Natural killer cell (primary cell): Measurements from ENCODE around the gene CXCL17. TPM values are rescaled to one million over a fixed set of nuclear protein-coding genes. Genes with fewer than 3 reads are reported as not detected.

Experiments used
- ATAC-seq, 3 donors: fragments of 150-1000 bp in 2 of 3; fragments of 200-7000 bp in 1 of 3; cut with Tn5 transposase; 1 replicate in 1 of 3; 2 replicates in 2 of 3; pipeline ENCODE4 v1.10.0; 2021; ENCODE audit warnings: mild to moderate bottlenecking in 2 of 3, moderate library complexity in 2 of 3
- DNase-seq, 2 donors: peaks; one replicate each; pipeline versions ENCODE4 v3.0.0 to v3.0.0-alpha.2; 2013 to 2021; ENCODE audit warnings: mixed read lengths in 1 of 2
- H3K27ac ChIP-seq: one replicate; pipeline ENCODE4 v1.5.1; 2013; ENCODE audit warnings: mild to moderate bottlenecking, low read length
- H3K27me3 ChIP-seq: one replicate; pipeline ENCODE4 v1.6.1; 2013; ENCODE audit warnings: low read length; ENCODE audit not compliant: control insufficient read depth, insufficient read depth
- H3K36me3 ChIP-seq: one replicate; pipeline ENCODE4 v1.6.1; 2013; ENCODE audit warnings: low read length; ENCODE audit not compliant: control insufficient read depth, insufficient read depth
- H3K4me1 ChIP-seq: one replicate; pipeline ENCODE4 v1.6.1; 2013; ENCODE audit warnings: low read length; ENCODE audit not compliant: control insufficient read depth, insufficient read depth
- H3K4me3 ChIP-seq: one replicate; pipeline ENCODE4 v1.5.1; 2013; ENCODE audit warnings: low read length
- H3K9me3 ChIP-seq: one replicate; pipeline ENCODE4 v1.6.1; 2013; ENCODE audit warnings: low read length; ENCODE audit not compliant: control insufficient read depth, insufficient read depth
- H3K27ac Mint-ChIP-seq, 2 donors: one replicate each; pipeline ENCODE4 v1.8.0; 2022; ENCODE audit warnings: mild to moderate bottlenecking in 2 of 2, mixed read lengths in 2 of 2, moderate library complexity in 1 of 2
- H3K27me3 Mint-ChIP-seq, 2 donors: one replicate each; pipeline ENCODE4 v1.8.0; 2022; ENCODE audit warnings: low read depth in 2 of 2, mixed read lengths in 2 of 2
- H3K36me3 Mint-ChIP-seq: one replicate; pipeline ENCODE4 v1.8.0; 2022; ENCODE audit warnings: mixed read lengths
- H3K4me1 Mint-ChIP-seq, 2 donors: one replicate each; pipeline ENCODE4 v1.8.0; 2022; ENCODE audit warnings: mixed read lengths in 2 of 2
- H3K4me3 Mint-ChIP-seq: one replicate; pipeline ENCODE4 v1.8.0; 2022; ENCODE audit warnings: mild to moderate bottlenecking, moderate library complexity, mixed read lengths
- H3K9me3 Mint-ChIP-seq, 2 donors: one replicate each; pipeline ENCODE4 v1.8.0; 2022; ENCODE audit warnings: mixed read lengths in 2 of 2
- CTCF ChIP-seq: fragments of 200-600 bp; IDR thresholded peaks from one replicate; pipeline ENCODE4 v1.8.0; 2022; ENCODE audit warnings: antibody characterized with exemption
- WGBS: methylation state at CpG from one replicate; pipeline ENCODE4 v1.1.7; 2013; ENCODE audit warnings: missing lambda C conversion rate; ENCODE audit not compliant: insufficient coverage; 5-methylcytosine and 5-hydroxymethylcytosine counted together
- intact Hi-C: fragments of 100-400 bp; cut with micrococcal nuclease; formaldehyde crosslinking; loops from one replicate; pipeline ENCODE4 v1.14.2; 2022
- total RNA-seq, 4 donors: library from RNA; stranded (reverse); fragments of 120-200 nt in 1 of 4; gene quantifications; one replicate each; pipeline versions ENCODE4 v1.2.3 to v1.2.4, GENCODE V29; 2013 to 2022

Gene CXCL17
- total RNA-seq, 3 donors from 2014 or later (not counting 1 experiment from before 2014, with no cell fraction given) = not detected

- H3K36me3 Mint-ChIP-seq = no peaks in the 10 kb centered on the region
- no peak for TF ChIP-seq CTCF
- Histone ChIP-seq H3K27me3 (no peaks in the 10 kb centered on the region), H3K27ac (no peak overlapping the region), H3K4me1 (peaks cover 6% of the 10 kb centered on the region), H3K36me3 (no peaks in the 10 kb centered on the region), H3K4me3 (no peak overlapping the region), H3K9me3 (no peaks in the 10 kb centered on the region)
- no peak overlapping the region for H3K27ac Mint-ChIP-seq
- DNase-seq (no peak), ATAC-seq (no peak)
- no peaks in the 10 kb centered on the region for H3K9me3 Mint-ChIP-seq
- H3K4me3 Mint-ChIP-seq = no peak overlapping the region
- intact Hi-C loops = no loop called here
- WGBS = 94% methylated on average over 7 of the region's 7 CpGs
- peaks cover 0 to 8% of the 10 kb centered on the region in 2 donors for H3K27me3 Mint-ChIP-seq
- H3K4me1 Mint-ChIP-seq = peaks cover 0 to 9% of the 10 kb centered on the region in 2 donors
These were observed 29.0 kb upstream of the CXCL17 start for GRCh38 chr19:42471554-42472249.

- Mint-ChIP-seq H3K36me3 (no peaks in the 10 kb centered on the region), H3K27ac (no peak overlapping the region), H3K4me3 (no peak overlapping the region), H3K9me3 (no peaks in the 10 kb centered on the region), H3K4me1 (peaks cover 0 to 10% of the 10 kb centered on the region in 2 donors), H3K27me3 (peaks cover 0 to 8% of the 10 kb centered on the region in 2 donors)
- ATAC-seq = peak in 1 of 3 donors; percentile 64
- 53% methylated on average over 8 of the region's 8 CpGs for WGBS
- Histone ChIP-seq H3K27me3 (no peaks in the 10 kb centered on the region), H3K9me3 (no peaks in the 10 kb centered on the region), H3K36me3 (no peaks in the 10 kb centered on the region), H3K4me3 (no peak overlapping the region), H3K4me1 (peaks cover 19% of the 10 kb centered on the region), H3K27ac (no peak overlapping the region)
- intact Hi-C loops = no loop called here
- no peak for DNase-seq
- TF ChIP-seq CTCF = no peak
These were observed 26.8 kb upstream of the CXCL17 start for GRCh38 chr19:42469311-42470235.

- DNase-seq (no peak), ATAC-seq (no peak)
- H3K4me1 Mint-ChIP-seq = peaks cover 0 to 10% of the 10 kb centered on the region in 2 donors
- peaks cover 0 to 8% of the 10 kb centered on the region in 2 donors for H3K27me3 Mint-ChIP-seq
- 83% methylated on average over 3 of the region's 3 CpGs for WGBS
- no peaks in the 10 kb centered on the region for H3K9me3 Mint-ChIP-seq
- no peak for TF ChIP-seq CTCF
- Histone ChIP-seq H3K4me1 (peaks cover 19% of the 10 kb centered on the region), H3K36me3 (no peaks in the 10 kb centered on the region), H3K27ac (no peak overlapping the region), H3K4me3 (no peak overlapping the region), H3K9me3 (no peaks in the 10 kb centered on the region), H3K27me3 (no peaks in the 10 kb centered on the region)
- H3K4me3 Mint-ChIP-seq = no peak overlapping the region
- no peak overlapping the region for H3K27ac Mint-ChIP-seq
- intact Hi-C loops = no loop called here
- H3K36me3 Mint-ChIP-seq = no peaks in the 10 kb centered on the region
These were observed 25.6 kb upstream of the CXCL17 start for GRCh38 chr19:42468273-42468796.
